GM19397 (cell line): Measurements from ENCODE around the gene P2RX6.
"Not testable (repeated sequence)": the region's sequence is repeated elsewhere in the genome, so short reads cannot be mapped to it uniquely, and the experiment has no call there.

Experiments used
- ATAC-seq: cut with Tn5 transposase; IDR thresholded peaks from one replicate; pipeline ENCODE4 v1.9.1; 2021; ENCODE audit warnings: mild to moderate bottlenecking, moderate library complexity; ENCODE audit not compliant: unreplicated experiment

Gene P2RX6

DNA sequence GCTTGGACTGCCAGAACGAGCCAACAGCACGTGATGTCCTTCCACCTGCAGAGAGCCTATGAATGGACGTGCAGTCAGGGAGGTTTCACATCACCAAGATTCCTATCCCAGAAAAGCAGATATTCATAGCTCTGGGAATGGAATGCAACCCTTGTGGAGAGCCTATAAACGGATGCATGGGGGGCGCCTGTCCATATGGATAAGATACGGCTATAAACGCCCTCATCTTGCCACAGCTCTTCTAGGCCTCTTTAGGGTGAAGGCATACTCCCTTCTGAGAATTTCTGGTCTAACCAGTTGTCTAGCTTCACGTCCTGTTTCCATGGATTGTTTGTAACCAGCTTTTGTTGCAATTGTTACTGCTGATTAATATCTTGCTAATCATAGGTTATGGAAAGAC is 56.8 kb downstream of the P2RX6 start:
- ATAC-seq, result not testable (repeated sequence)

DNA sequence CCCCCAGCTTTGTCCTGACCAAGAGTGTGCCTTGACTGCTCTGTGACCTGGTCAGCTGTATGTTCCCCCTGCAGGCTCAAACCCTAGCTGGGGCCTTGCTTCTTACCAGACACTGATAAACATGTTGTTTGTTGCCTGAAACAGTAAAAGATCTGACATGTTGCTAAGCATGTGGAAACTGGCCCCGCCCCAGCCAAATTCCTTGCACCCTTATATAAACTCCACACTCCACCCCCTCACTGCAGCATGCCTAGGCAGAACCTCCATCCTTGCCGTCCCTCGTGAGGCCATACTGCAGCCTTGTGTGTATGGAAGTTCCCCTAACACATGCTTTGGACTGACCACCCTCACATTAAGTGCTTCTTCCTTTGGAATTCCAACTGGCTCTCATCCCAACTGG is 58.1 kb downstream of the P2RX6 start:
- ATAC-seq, result no peak

- no peak for ATAC-seq
Measured at GRCh38 chr22:21073482-21073881, 58.5 kb downstream of the P2RX6 start.

DNA sequence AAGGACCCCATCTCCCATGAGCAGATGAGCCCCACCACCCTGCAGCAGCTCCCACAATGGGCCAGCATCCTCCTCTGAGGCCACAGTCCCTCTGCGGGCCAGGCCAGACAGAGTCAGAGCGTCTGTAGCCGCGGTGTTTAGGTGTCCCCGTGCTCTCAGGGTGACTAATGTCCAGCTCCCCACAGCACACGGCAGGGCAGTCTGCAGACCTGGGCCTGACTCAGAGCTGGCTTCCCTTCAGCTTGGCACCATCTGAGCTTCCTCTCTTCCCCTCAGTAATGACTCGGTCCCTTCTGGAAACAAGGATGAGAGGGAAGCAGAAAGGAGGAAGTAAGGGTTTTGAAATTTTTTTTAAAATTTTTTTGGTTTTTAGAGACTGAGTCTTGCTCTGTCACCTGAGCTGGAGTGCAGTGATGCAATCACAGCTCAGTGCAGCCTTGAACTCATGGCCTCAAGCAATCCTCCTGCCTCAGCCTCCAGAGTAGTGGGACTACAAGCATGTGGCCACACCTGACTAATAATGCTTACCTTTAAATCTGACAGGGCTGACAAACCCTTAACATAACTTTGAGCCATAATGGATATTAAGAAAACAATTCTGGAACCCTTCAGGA is 59.2 kb downstream of the P2RX6 start:
- ATAC-seq, result no peak

DNA sequence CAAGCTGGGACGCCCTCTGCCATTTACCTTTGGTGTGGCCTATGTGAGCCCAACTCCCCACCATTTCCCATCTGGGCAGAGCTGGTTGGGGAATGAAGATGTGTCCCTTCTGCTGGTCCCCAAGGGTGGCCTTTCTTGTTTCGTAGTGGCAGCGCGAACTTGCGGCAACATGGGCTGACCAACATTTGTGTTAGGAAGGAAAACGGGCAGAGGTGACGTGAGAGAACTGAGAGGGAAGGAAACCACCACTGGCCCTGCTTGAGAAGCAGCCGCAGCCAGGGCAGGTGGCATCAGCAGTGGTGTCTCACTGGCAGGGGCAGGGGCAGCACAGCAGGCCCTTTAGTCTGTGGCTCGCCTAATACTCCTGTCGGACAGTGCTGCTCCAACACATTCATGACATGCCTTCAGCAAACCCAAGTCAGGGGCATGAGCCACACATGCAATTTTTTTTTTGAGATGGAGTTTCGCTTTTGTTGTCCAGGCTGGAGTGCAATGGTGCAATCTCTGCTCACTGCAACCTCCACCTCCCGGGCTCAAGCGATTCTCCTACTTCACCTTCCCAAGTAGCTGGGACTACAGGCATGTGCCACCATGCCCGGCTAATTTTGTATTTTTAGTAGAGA is 60.7 kb downstream of the P2RX6 start:
- ATAC-seq, result no peak

DNA sequence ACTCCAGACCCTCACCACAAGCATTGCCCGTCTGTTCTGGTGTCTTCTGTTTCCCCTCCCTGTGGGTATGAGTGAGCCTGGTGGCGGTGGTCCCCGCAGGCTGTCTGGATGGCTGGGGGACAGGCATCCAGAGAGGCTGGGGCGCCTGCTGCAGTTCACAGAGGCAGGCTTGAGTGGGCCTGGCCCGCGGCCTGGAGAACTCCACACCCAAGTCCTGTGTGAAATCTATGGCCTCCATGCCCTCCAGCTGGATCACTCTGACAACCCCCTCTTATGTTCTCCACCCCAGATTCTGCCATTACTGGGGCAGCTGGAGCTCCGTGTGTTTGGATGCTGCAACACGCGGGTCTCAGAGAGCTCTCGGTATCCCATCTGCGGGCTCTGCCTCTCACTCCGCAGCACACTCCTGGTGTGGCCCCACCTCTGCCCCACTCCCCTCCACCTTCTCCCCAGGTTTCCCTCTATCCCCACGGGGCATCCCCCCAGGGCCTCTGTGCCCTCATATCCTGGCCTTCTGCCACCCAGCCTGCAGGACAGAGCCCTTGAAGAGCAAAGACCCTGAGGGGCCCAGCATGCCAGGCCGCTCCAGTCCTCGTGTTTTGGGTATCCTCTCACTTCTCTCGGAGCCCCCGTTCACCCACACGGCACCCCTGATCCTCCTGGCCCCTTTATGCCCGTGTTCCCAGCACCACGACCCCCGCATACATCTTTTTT is 62.1 kb downstream of the P2RX6 start:
- ATAC-seq, result no peak
